K562 (cell line): ENCODE results near the gene SLC26A11. TPM values are rescaled to one million over a fixed set of nuclear protein-coding genes. Genes with fewer than 3 reads are reported as not detected.

Source experiments
- DNMT1 ChIP-seq: fragments of 450-650 bp; IDR thresholded peaks from 2 replicates; pipeline ENCODE4 v1.6.1; 2016; ENCODE audit warnings: antibody characterized with exemption, mild to moderate bottlenecking
- ELK3 ChIP-seq: fragments of 450-650 bp; formaldehyde crosslinking; IDR thresholded peaks from 2 replicates; pipeline ENCODE4 v1.4.0; 2020; ENCODE audit warnings: mild to moderate bottlenecking
- FOXJ3 ChIP-seq: sonication (generic); formaldehyde crosslinking; IDR thresholded peaks from 2 replicates; pipeline ENCODE4 v1.4.0; 2020; ENCODE audit warnings: mild to moderate bottlenecking, missing genetic modification reagents
- HDAC1 ChIP-seq, 2 experiments: fragments of 450-650 bp; IDR thresholded peaks; 2 replicates each; pipeline ENCODE4 v1.6.1; 2016 to 2017; ENCODE audit warnings: inconsistent platforms in 1 of 2, mild to moderate bottlenecking in 1 of 2, moderate library complexity in 1 of 2
- MCM2 ChIP-seq: fragments of 450-650 bp; IDR thresholded peaks from 2 replicates; pipeline ENCODE4 v1.6.1; 2017; ENCODE audit warnings: low read depth, mild to moderate bottlenecking
- MXI1 ChIP-seq: IDR thresholded peaks from 2 replicates; pipeline ENCODE4 v1.6.1; 2011; ENCODE audit warnings: low read depth, mild to moderate bottlenecking, improper control_type of control experiment, low read length
- PRMT5 ChIP-seq: sonication (generic); formaldehyde crosslinking; IDR thresholded peaks from 2 replicates; pipeline ENCODE4 v1.5.0; 2020; ENCODE audit warnings: missing genetic modification reagents
- TAF1 ChIP-seq: IDR thresholded peaks from 2 replicates; pipeline ENCODE4 v1.6.1; 2011; ENCODE audit warnings: mild to moderate bottlenecking, low read length, moderate library complexity; ENCODE audit not compliant: insufficient read depth, control insufficient read depth, severe bottlenecking; ENCODE audit errors: extremely low read depth
- WHSC1 ChIP-seq: IDR thresholded peaks from one replicate; pipeline ENCODE4 v1.6.1; 2012; ENCODE audit warnings: low read length, control low read depth, inconsistent platforms
- ZNF263 ChIP-seq: sonication (generic); formaldehyde crosslinking; IDR thresholded peaks from 2 replicates; pipeline ENCODE4 v1.8.0; 2022; ENCODE audit warnings: mild to moderate bottlenecking, missing genetic modification reagents, borderline replicate concordance
- ZNF384 ChIP-seq: IDR thresholded peaks from 2 replicates; pipeline ENCODE4 v1.6.1; 2012; ENCODE audit warnings: low read depth, low read length, improper control_type of control experiment
- ZNF609 ChIP-seq: sonication (generic); formaldehyde crosslinking; IDR thresholded peaks from 2 replicates; pipeline ENCODE4 v1.8.1; 2023; ENCODE audit warnings: missing genetic modification reagents, mild to moderate bottlenecking, borderline replicate concordance
- ZNF830 ChIP-seq: fragments of 250-450 bp; sonication (Bioruptor Pico); IDR thresholded peaks from 2 replicates; pipeline ENCODE4 v1.5.0; 2021; ENCODE audit warnings: mild to moderate bottlenecking
- polyA plus RNA-seq, 8 experiments: library from polyadenylated mRNA; depleted of rRNA in 4 of 8; stranded (reverse) in 5 of 8; unstranded in 3 of 8; fragments of >200 nt; fragmentation: Nextera tagmentation in 2 of 8; fragmentation: Illumina TruSeq in 1 of 8; extraction: Ambion mirVana in 2 of 8; extraction: Trizol in 1 of 8; gene quantifications; 2 replicates each; pipeline versions ENCODE4 v1.2.1 to v1.2.3, GENCODE V29; 2011 to 2014; ENCODE audit warnings: inconsistent platforms in 1 of 8, missing spikeins in 1 of 8
- total RNA-seq, 7 experiments: library from RNA; depleted of rRNA in 6 of 7; stranded (reverse); fragments of >200 nt in 6 of 7; fragmentation: Illumina TruSeq in 2 of 7; extraction: Trizol in 2 of 7; gene quantifications; 2 replicates each; pipeline versions ENCODE4 v1.2.1 to v1.2.3, GENCODE V29; 2011 to 2021; ENCODE audit warnings: low replicate concordance in 1 of 7
- TF ChIP-seq, protein P1 (sequence below), 2 experiments: fragments of 200-800 bp in 1 of 2; sonication (Bioruptor generic) in 1 of 2; sonication (generic) in 1 of 2; formaldehyde crosslinking in 1 of 2; IDR thresholded peaks in 1 of 2; conservative IDR thresholded peaks in 1 of 2; 2 replicates each; pipeline versions ENCODE4 v1.5.0 to v1.6.1; 2016 to 2020; ENCODE audit warnings: missing compliant biosample characterization in 1 of 2, missing genetic modification characterization in 1 of 2, missing genetic modification reagents in 1 of 2
- TF ChIP-seq, protein P2 (sequence below): fragments of 250-450 bp; sonication (Bioruptor Pico); IDR thresholded peaks from 2 replicates; pipeline ENCODE4 v1.5.1; 2021; ENCODE audit warnings: mild to moderate bottlenecking
- TF ChIP-seq, protein P3 (sequence below): IDR thresholded peaks from 2 replicates; pipeline ENCODE4 v1.6.1; 2011; ENCODE audit not compliant: insufficient read length; ENCODE audit errors: extremely low read depth

The SLC26A11 gene
- total and polyA plus RNA-seq, 9 of the 15 experiments (the other 6 are each of a cell fraction or from before 2014, with no cell fraction given): 0.06 to 3.1 (median 1.2) TPM; not detected in 1

GRCh38 chr17:80254396-80255251, 34.4 kb downstream of the SLC26A11 start (continued):
- no peak for TF ChIP-seq ZNF609 (CRISPR knock-in tag)
- TF ChIP-seq DNMT1: no peak
- no peak for TF ChIP-seq FOXJ3
- TF ChIP-seq MCM2: no peak
- peak in 1 of 2 experiments; percentile 75; a peak in 2 of 4 replicates for TF ChIP-seq HDAC1 (IDR thresholded peaks at IDR 0.05)
- no peak for TF ChIP-seq ZNF384
- TF ChIP-seq MXI1: no peak
- no peak for TF ChIP-seq WHSC1
- no peak for TF ChIP-seq PRMT5 (CRISPR knock-in tag)
- peak; percentile 72; the same call in 1 of the 2 replicates for TF ChIP-seq ZNF830 (CRISPR knock-in tag)
- TF ChIP-seq, protein P1, sequence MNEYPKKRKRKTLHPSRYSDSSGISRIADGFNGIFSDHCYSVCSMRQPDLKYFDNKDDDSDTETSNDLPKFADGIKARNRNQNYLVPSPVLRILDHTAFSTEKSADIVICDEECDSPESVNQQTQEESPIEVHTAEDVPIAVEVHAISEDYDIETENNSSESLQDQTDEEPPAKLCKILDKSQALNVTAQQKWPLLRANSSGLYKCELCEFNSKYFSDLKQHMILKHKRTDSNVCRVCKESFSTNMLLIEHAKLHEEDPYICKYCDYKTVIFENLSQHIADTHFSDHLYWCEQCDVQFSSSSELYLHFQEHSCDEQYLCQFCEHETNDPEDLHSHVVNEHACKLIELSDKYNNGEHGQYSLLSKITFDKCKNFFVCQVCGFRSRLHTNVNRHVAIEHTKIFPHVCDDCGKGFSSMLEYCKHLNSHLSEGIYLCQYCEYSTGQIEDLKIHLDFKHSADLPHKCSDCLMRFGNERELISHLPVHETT (CRISPR knock-in tag; conservative IDR thresholded peaks at IDR 0.05 in 1 of 2, IDR thresholded peaks at IDR 0.05 in 1 of 2): peak in 1 of 2 experiments; percentile 93; a peak in 2 of 4 replicates
- TF ChIP-seq ZNF263 (CRISPR knock-in tag): no peak
- TF ChIP-seq, protein P2, sequence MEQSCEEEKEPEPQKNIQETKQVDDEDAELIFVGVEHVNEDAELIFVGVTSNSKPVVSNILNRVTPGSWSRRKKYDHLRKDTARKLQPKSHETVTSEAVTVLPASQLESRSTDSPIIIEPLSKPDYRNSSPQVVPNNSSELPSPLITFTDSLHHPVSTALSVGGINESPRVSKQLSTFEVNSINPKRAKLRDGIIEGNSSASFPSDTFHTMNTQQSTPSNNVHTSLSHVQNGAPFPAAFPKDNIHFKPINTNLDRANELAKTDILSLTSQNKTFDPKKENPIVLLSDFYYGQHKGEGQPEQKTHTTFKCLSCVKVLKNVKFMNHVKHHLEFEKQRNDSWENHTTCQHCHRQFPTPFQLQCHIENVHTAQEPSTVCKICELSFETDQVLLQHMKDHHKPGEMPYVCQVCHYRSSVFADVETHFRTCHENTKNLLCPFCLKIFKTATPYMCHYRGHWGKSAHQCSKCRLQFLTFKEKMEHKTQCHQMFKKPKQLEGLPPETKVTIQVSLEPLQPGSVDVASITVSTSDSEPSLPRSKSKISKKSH (CRISPR knock-in tag): no peak
- TF ChIP-seq, protein P3, sequence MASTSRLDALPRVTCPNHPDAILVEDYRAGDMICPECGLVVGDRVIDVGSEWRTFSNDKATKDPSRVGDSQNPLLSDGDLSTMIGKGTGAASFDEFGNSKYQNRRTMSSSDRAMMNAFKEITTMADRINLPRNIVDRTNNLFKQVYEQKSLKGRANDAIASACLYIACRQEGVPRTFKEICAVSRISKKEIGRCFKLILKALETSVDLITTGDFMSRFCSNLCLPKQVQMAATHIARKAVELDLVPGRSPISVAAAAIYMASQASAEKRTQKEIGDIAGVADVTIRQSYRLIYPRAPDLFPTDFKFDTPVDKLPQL: no peak
- TF ChIP-seq TAF1: peak; percentile 40
- no peak for TF ChIP-seq ELK3 (CRISPR knock-in tag)
